ENCODE measurements around the gene UBA1.

GRCh38 chrX:47226071-47226470, 32.4 kb downstream of the UBA1 start:
- TF ChIP-seq EZH2 (IDR thresholded peaks at IDR 0.05; ENCODE audit: insufficient read depth, poor library complexity, severe bottlenecking) (no peak), EZH2phosphoT487 (IDR thresholded peaks at IDR 0.05; ENCODE audit: insufficient read depth, low read depth) (no peak)

Data from GM23248 (cell line).